Spleen (tissue), 7 donors: Measurements from ENCODE around the gene FKBP11.

ENCODE experiments used
- CTCF ChIP-seq, 11 experiments: fragments of 200-600 bp in 7 of 11; fragments of 450-650 bp in 4 of 11; sonication (generic) in 4 of 11; IDR thresholded peaks in 8 of 11; conservative IDR thresholded peaks in 3 of 11; 1 replicate in 7 of 11; 2 replicates in 4 of 11; pipeline versions ENCODE4 v1.4.0 to v1.8.0; 2016 to 2021; ENCODE audit warnings: antibody characterized with exemption in 11 of 11, inconsistent platforms in 4 of 11, mild to moderate bottlenecking in 1 of 11
- POLR2A ChIP-seq, 3 donors: fragments of 450-650 bp; IDR thresholded peaks; one replicate each; pipeline ENCODE4 v1.5.1; 2017; ENCODE audit warnings: antibody characterized with exemption in 3 of 3, mild to moderate bottlenecking in 1 of 3
- donor health status: DM: no; HTN: no; CAD: no; lungs with moderate emphysema.
- donor health status: DM: no; HTN: no; CAD: no.
- donor health status: DM: no; HTN: no; CAD: no.

GRCh38 chr12:48952691-48953090 is 27.4 kb upstream of the FKBP11 start:
- TF ChIP-seq POLR2A (IDR thresholded peaks at IDR 0.05), result no peak
- TF ChIP-seq CTCF (IDR thresholded peaks at IDR 0.05 in 8 of 11, conservative IDR thresholded peaks at IDR 0.05 in 3 of 11), result no peak
